ENCODE data around the gene RARRES1. TPM values are rescaled to one million over a fixed set of nuclear protein-coding genes. Genes with fewer than 3 reads are reported as not detected.

RARRES1 gene, protein sequence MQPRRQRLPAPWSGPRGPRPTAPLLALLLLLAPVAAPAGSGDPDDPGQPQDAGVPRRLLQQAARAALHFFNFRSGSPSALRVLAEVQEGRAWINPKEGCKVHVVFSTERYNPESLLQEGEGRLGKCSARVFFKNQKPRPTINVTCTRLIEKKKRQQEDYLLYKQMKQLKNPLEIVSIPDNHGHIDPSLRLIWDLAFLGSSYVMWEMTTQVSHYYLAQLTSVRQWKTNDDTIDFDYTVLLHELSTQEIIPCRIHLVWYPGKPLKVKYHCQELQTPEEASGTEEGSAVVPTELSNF
- 9.1 TPM for total RNA-seq
- long read RNA-seq, transcript RARRES1-201 (6 exons, 1,952 nt), result major isoform, 9 of 18 reads
- long read RNA-seq, partial matches to known transcripts, result 0 of 18 reads
- long read RNA-seq, other reads (novel, unspliced or antisense), result 9 of 18 reads

- intact Hi-C loops (cut with DNase I), result no loop called here
- DNase-seq (ENCODE audit: low spot score), result peak; percentile 91
Observed at GRCh38 chr3:158731938-158732855, at the start of gene RARRES1. Gene RARRES1 (minus strand): TSS chr3:158732457. CDS start chr3:158732415, 42 bp downstream.

- DNase-seq (ENCODE audit: low spot score), result no peak
- intact Hi-C loops (cut with DNase I), result no loop called here
Observed at GRCh38 chr3:158781849-158782248, 49.6 kb upstream of the RARRES1 start.

- intact Hi-C loops (cut with DNase I), result no loop called here
- no peak for DNase-seq (ENCODE audit: low spot score)
Observed at GRCh38 chr3:158781191-158781590, 48.9 kb upstream of the RARRES1 start.

GRCh38 chr3:158780766-158781165, 48.5 kb upstream of the RARRES1 start:
- intact Hi-C loops (cut with DNase I), result no loop called here

GRCh38 chr3:158777161-158777873, 45.1 kb upstream of the RARRES1 start:
- DNase-seq (ENCODE audit: low spot score), result no peak
- intact Hi-C loops (cut with DNase I), result no loop called here

More at GRCh38 chr3:158780766-158781165, 48.5 kb upstream of the RARRES1 start:
- DNase-seq (ENCODE audit: low spot score), result no peak

DNA sequence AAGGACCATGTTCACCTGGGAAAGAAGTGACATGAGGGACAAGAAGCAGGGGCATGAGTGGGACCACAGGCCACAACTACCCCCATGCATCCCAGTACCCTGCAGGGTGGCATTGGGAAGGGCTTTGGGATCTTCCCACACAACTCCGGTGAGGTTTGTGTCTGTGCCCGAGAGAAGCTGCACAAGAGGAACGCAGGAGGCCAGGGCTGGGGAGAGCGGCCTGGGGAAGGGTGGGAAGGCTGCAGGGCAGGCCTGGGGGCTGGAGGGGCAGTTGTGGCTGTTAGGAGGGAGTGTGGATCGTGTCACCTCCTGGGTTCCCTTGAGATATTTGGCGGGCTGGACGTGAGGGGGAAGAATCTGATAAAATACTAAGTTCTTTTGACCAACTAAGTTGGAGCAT, 44.3 kb upstream of the RARRES1 start:
- intact Hi-C loops (cut with DNase I), result no loop called here
- no peak for DNase-seq (ENCODE audit: low spot score)

DNA sequence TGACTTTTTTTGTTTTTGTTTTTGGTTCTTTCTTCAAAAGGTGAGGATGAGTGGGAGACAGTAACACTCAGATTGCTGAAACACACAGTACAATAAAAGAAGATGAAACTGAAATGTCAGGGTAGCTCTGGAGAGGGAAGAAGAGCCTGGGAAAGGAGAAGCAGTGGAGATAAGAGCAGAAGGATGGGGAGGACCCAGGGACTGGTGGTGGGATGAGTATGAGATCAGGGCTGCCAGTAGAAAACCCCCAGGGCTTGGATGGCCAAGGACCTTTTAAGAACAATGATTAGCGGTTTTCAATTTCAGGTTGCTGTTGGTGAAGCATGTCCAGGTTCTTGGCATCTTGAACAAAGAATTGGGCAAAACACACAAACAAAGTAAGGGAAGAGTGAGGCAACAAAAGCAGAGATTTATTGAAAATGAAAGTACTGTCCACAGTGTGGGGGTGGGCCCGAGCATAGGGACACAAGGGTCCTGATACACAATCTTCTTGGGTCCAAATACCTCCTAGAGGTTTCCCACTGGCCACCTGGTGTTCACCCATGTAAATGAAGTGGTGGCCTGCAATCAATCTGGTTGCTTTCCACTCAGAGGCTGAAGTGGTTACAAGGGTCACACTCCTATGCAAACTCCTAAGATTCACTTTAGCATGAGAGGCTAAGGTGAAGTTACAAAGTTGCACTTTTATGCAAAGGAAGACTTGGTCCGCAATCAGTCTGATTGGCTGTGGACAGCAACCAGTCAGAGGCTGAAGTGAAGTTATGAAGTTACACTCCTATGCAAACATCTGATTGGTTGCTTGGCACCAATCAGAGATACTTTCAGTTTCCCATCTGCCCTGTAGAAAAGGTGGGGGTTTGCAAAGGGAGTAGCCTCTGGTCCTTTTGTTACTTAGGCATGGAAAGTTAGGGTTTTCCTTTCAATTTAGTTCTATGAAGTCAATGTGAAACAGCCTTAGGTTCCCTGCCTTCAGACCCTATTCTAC, 43.5 kb upstream of the RARRES1 start:
- intact Hi-C loops (cut with DNase I), result no loop called here
- no peak for DNase-seq (ENCODE audit: low spot score)

DNA sequence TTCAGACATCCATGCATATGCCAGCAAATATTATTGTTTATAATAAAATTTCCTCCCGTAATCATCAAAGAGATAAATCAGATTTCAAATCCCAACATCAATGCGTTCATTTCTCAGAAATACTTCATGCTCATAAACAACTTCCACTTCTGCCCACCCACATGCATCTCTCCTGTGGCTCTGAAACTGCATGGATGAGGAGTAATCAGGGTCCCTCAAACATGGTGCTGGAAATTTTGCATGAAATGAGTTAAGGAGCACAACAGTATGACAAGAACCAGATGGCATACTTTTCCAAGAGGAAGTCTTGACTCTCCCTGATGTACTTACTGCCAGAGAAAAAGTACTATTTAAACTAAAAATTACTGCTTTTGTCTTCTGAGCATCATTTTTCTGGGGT, 42.7 kb upstream of the RARRES1 start:
- no peak for DNase-seq (ENCODE audit: low spot score)
- intact Hi-C loops (cut with DNase I), result no loop called here

GRCh38 chr3:158773845-158774830, 41.9 kb upstream of the RARRES1 start:
- no peak for DNase-seq (ENCODE audit: low spot score)
- intact Hi-C loops (cut with DNase I), result no loop called here

DNA sequence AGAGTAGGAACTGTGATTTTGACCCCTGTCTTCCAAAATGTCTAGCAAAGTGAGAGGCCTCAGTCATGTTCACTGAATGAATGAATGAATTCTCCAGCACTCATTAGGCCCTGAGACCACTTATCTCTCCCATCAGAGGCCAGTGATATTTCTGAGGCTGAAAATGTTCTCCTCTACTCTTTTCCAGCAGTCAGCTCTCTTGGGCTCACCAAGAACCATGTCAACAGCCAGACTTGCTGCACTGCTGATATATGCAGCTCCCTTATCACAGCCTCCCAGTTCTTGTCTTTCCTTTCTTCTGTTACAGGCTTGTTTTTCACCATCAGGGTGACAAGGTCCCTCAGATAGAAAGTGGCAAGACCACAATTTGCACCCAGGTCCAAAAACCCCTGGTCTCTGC, 40.9 kb upstream of the RARRES1 start:
- DNase-seq (ENCODE audit: low spot score), result no peak
- intact Hi-C loops (cut with DNase I), result no loop called here

DNA sequence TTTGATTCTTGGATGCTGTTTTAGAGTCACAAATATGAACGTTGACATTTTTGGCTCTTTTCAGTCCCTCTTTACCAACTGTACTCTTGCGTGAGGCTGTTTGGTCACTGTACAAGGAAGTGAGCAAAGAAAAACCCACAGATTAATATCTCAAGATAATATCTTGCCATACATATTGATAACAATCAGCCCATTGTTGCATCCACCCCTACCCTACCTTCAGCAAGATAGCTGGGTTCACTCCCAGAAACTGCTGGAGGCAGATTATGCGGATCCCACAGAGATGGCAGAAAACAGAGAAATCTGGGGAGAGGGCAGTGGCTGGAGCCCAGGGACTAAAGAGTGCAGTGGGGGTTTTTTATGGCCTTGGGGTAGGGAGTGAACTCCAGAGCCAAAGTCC, 39.7 kb upstream of the RARRES1 start:
- no peak for DNase-seq (ENCODE audit: low spot score)
- intact Hi-C loops (cut with DNase I), result no loop called here

- DNase-seq (ENCODE audit: low spot score), result no peak
- intact Hi-C loops (cut with DNase I), result no loop called here
Observed at GRCh38 chr3:158771577-158771976, 39.3 kb upstream of the RARRES1 start.

DNA sequence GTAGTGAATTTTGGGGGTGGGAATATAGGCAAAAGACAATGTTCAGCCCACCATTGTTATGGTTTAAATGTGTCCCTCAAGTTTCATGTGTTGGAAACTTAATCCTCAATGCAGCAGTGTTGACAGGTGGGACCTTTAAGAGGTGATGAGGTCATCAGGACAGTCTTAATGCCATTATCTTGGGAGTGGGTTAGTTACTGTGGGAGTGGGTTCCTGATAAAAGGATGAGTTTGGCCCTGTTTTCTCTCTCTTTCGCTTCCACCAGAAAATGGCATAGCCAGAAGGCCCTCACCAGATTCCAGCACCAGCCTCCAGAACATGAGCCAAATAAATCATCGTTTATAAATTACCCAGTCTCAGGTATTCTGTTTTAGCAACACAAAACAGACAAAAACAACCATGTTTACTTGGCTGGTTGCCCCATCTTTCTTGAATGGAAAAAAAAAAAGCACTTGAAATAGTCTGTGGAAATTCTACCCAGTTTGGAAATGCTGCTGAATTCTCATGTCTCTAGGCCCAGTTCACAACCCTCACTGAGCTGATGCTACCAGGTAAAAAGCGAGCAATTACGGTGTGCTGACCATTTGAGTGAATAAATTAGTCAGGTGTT, 38.6 kb upstream of the RARRES1 start:
- DNase-seq (ENCODE audit: low spot score), result no peak
- intact Hi-C loops (cut with DNase I), result no loop called here

DNA sequence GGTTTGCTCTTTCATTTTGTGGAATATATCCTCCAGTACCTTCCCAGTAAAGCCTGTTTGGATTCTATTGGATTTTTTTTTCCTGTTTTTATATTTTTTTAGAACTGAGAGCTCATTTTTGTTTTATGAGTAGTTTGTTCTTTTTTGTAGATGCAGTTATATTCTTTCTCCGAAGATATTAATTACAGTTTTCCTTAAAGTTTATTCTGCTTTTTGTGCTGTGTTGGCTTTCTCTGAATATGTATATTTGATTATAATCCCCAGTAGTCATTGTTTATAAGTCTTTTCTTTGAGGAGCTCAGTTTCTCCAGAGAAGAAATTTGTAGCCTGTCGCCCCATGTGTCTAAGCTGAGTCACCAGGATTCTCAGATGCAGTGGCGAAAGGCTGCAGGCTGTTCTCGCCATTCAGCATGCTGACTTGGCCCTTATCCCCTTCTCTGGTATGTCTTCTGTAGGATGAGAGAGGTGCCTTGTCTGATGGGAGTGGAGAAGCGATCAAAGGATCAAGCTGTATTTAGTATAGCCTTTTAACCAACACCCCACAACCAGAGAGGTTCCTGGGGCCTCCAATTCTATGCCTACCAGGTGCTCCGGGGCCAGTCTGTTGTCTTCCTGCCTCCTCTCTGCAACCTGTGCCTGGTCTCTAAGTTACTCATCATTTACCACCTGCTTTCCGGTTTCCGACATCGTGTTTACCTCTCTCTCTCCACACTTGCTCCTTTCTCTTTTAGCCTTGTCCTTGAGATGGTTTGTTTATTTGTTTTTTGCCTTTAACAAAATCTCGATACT, 37.9 kb upstream of the RARRES1 start:
- intact Hi-C loops (cut with DNase I), result loop anchor here (5.0 kb wide), 1 partner anchor 43 kb away; no protein-coding TSS in a partner anchor
- DNase-seq (ENCODE audit: low spot score), result no peak

- intact Hi-C loops (cut with DNase I), result loop anchor here (5.0 kb wide), 1 partner anchor 42 kb away; no protein-coding TSS in a partner anchor
- DNase-seq (ENCODE audit: low spot score), result no peak
Observed at GRCh38 chr3:158769549-158769948, 37.3 kb upstream of the RARRES1 start.

DNA sequence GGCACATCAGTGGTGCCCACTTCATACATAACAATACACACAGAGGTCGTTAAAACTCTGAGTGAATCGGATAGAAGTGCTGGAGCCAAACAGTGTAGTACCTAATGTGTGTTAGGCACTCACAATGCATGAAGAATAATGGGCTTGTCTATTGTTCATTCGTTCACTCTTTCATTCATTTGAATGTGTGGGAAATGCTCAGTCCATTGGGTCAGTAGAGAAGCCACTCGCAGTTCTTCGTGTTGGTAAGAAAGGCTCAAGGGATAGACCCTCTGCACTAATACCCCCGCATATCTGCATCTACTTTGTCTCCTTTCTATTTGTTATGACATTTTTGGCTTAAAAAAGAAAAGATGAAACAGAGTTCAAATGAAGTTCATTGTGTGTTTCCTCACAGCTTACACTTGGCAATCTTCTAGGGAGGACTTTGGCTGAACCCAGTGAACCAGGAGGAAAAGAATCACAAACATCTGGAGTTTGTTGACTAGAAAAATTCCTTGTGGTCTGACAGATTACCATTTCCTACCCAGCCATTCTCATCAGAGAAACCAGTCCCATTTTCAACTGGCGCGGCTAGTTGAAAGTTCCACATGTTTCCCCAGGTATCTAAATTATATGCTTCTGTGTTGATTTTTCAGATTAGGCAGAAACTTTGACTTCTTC, 36.8 kb upstream of the RARRES1 start:
- no peak for DNase-seq (ENCODE audit: low spot score)
- intact Hi-C loops (cut with DNase I), result loop anchor here (5.0 kb wide), 1 partner anchor 42 kb away; no protein-coding TSS in a partner anchor

Data from cardiac septum (tissue), 1 donor.